KOPT-K1 (cell line): ENCODE measurements around the gene EPHB6.

Experiments used
- H3K27ac ChIP-seq: fragments of 200-600 bp; sonication (generic); 2 replicates; pipeline ENCODE4 v1.5.1; 2016; ENCODE audit warnings: antibody characterized with exemption, mild to moderate bottlenecking, low read depth, low read length; ENCODE audit not compliant: poor library complexity, severe bottlenecking
- H3K36me3 ChIP-seq: fragments of 200-600 bp; sonication (generic); 2 replicates; pipeline ENCODE4 v1.5.1; 2017; ENCODE audit warnings: antibody characterized with exemption, mild to moderate bottlenecking, low read length, moderate library complexity; ENCODE audit not compliant: insufficient read depth
- H3K9me3 ChIP-seq: fragments of 200-600 bp; sonication (generic); 2 replicates; pipeline ENCODE4 v1.5.1; 2017; ENCODE audit warnings: antibody characterized with exemption, low read length, mild to moderate bottlenecking; ENCODE audit not compliant: insufficient read depth, poor library complexity, severe bottlenecking

Gene EPHB6

DNA sequence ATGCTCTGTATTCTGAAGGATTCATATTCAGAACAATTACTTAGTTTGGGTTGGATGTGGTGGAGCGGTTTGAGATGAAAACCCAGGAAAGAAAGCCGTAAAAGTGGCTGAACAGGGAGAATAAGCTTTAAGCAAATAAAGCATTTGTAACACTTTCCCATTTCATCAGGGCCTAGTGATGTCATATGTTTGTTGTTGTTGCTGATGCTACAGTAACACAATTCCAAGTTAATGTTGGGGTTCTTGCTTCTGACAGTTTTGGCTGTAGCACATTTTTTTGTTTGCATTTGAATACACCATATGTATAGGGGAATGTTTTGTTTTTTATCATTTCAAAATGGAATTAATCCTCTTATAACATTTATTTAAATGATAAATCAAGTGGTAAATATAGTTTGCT, 40.4 kb upstream of the EPHB6 start:
- Histone ChIP-seq H3K27ac (peak overlapping the region; percentile 100), H3K36me3 (peaks cover 11% of the 10 kb centered on the region; the same call in 1 of the 2 replicates)

DNA sequence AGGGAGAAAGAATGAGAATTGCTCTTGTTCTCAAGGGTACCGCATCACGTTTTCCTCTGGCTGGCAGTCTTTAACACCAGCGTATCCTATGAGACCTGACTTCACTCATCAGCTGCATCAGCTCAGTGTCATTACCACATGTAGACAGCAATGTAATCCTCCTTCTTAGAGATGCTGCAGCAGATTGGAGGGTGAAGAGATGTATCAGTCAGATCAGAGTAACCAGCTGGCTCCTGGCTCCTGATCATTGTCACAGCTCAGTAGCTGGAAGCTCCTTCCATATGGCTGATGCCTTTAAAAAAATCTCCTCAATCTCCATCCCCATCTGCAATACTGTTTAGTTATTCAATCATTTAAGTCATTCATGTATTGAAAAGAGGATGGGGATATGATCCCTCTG, 39.7 kb upstream of the EPHB6 start:
- peak overlapping the region; percentile 100 for H3K27ac ChIP-seq

More for the DNA sequence above, 40.4 kb upstream of the EPHB6 start:
- H3K9me3 ChIP-seq: no peaks in the 10 kb centered on the region

DNA sequence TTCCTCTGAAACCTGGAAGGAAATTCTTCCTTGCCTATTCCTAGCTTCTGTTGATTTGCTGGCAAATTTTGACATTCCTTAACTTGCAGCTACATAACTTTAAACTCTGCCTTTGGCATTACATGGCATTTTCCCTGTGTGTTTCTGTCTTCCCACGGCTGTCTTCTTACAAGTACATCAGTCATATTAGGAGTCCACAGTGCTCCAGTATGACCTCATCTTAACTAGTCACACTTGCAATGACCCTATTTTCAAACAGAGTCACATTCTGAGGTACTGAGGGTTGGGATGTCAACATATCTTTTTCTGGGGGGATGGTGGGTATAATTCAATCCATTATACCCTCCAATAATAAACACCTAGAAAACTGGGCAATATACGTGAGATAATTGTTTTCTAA, 37.4 kb upstream of the EPHB6 start:
- H3K36me3 ChIP-seq: peaks cover 11% of the 10 kb centered on the region; the same call in 1 of the 2 replicates
- no peak overlapping the region for H3K27ac ChIP-seq
- peaks cover 15% of the 10 kb centered on the region for H3K9me3 ChIP-seq

More for the DNA sequence above, 39.7 kb upstream of the EPHB6 start:
- Histone ChIP-seq H3K9me3 (peaks cover 7% of the 10 kb centered on the region), H3K36me3 (peaks cover 11% of the 10 kb centered on the region; the same call in 1 of the 2 replicates)

DNA sequence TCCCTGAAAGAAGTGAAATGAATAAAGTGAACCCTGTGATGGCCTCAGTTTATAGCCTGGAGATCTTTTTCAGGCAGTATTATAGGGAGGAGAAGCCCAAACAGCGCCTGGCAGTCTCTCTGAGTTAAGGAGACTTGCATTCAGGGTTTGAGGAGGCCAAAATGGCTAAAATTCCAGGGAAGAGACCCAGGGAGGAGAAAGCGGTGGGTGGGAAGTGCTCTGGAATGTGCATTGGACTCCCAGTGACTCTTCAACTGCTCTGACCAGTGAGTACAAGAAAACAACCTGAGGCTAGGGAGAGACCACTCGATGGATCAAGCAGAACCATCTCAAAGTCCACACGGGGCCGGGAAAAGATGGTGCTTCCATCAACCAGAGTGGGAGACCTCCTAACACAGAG, 35.3 kb upstream of the EPHB6 start:
- H3K36me3 ChIP-seq: peaks cover 11% of the 10 kb centered on the region; the same call in 1 of the 2 replicates
- peaks cover 20% of the 10 kb centered on the region for H3K9me3 ChIP-seq
- H3K27ac ChIP-seq: no peak overlapping the region

DNA sequence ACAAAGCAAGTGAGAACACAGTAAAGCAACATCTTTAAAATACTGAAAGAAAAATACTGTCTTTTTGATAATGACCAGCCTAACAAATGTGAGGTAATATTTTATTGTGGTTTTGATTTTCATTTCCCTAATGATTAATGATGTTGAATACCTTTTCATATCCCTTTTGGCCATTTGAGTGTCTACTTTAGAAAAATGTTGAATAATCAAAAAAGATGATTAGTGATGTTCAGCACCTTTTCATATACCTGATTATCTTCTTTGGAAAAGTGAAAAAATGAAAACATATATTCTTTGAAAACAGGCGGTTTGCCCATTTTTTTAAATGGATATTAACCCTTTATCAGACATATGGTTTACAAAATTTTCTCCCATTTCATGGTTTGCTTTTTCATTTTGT, 32.2 kb upstream of the EPHB6 start:
- Histone ChIP-seq H3K9me3 (peaks cover 34% of the 10 kb centered on the region), H3K36me3 (no peaks in the 10 kb centered on the region; the same call in 1 of the 2 replicates), H3K27ac (no peak overlapping the region)

- H3K27ac ChIP-seq: no peak overlapping the region
- peaks cover 18% of the 10 kb centered on the region for H3K9me3 ChIP-seq
- no peaks in the 10 kb centered on the region for H3K36me3 ChIP-seq
Measured at GRCh38 chr7:142827951-142828500, 26.9 kb upstream of the EPHB6 start.

GRCh38 chr7:142832417-142832816, 22.5 kb upstream of the EPHB6 start:
- Histone ChIP-seq H3K9me3 (no peaks in the 10 kb centered on the region), H3K27ac (peak overlapping the region; percentile 71), H3K36me3 (no peaks in the 10 kb centered on the region)

DNA sequence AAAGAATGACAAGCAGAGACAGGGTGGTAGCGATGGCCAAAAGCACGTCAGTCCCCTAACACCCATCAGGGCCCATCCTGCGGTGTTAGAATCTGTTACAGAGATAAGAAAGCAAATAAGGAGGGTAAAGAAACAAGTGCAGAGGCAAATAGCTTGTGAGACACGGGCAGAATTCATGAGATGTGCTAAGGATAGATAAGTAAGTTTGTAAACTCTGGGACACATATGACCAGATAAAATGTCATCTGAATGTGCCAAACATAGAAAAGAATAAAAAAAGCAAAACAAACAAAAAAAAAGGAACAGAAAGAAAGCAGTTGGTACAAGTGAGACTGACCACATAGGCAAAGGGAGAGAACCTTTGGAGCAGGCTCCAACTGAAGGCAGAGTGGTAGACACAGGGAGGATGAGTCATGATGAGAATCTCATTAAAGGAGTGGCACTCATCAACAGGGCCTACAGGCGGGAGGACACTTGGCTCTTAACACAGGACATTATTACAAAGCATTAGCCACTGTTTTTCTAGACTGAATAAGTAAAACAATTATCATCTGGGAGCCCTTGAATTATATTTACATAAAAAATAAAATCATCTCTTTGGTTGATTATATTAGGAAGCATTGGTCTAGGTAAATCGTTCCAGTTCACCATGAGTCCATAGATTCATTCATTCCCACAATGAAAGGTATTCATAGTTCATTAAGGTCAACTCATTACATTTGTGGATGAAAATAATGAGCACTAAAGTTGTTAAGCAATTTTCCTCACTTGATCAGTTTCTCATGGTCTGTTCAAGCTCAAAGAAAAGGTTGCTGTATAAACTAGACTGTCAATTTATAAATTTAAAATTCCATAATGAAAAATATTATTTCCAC, 21.5 kb upstream of the EPHB6 start:
- H3K27ac ChIP-seq: peak overlapping the region; percentile 71
- H3K36me3 ChIP-seq: no peaks in the 10 kb centered on the region
- H3K9me3 ChIP-seq: no peaks in the 10 kb centered on the region

- Histone ChIP-seq H3K9me3 (no peaks in the 10 kb centered on the region), H3K36me3 (no peaks in the 10 kb centered on the region)
Measured at GRCh38 chr7:142835487-142835886, 19.4 kb upstream of the EPHB6 start.

GRCh38 chr7:142836426-142836825, 18.4 kb upstream of the EPHB6 start:
- H3K9me3 ChIP-seq: no peaks in the 10 kb centered on the region
- H3K27ac ChIP-seq: peak overlapping the region; percentile 71
- H3K36me3 ChIP-seq: no peaks in the 10 kb centered on the region

More at GRCh38 chr7:142835487-142835886, 19.4 kb upstream of the EPHB6 start:
- peak overlapping the region; percentile 71 for H3K27ac ChIP-seq

- no peaks in the 10 kb centered on the region for H3K9me3 ChIP-seq
- no peaks in the 10 kb centered on the region for H3K36me3 ChIP-seq
- no peak overlapping the region for H3K27ac ChIP-seq
Measured at GRCh38 chr7:142838461-142839213, 16.2 kb upstream of the EPHB6 start.

DNA sequence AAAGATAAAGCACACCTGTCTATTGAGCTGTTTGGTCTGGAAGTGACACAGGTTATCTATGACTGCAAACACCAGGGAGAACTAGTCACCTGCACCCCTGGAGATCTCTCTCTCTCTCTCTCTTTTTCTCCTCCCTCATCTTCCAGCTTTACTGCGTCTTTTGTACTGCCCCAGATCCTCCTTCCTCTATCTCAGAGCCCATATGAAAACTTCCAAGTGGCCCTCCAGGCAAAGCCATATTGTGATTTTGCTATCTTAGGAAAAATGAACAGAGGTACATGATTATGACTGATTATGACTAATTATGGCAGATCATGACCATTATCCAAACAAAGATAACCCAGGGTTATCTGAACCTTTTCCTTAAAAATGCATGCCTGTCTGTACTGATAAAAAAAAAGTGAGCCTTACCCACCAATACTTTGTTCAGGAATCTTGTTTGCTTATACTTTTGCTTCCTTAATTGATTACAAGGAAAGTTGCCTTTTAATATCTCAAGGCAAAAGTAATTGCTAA, 12.6 kb upstream of the EPHB6 start:
- Histone ChIP-seq H3K27ac (no peak overlapping the region), H3K9me3 (no peaks in the 10 kb centered on the region), H3K36me3 (no peaks in the 10 kb centered on the region)

GRCh38 chr7:142847353-142847752, 7.5 kb upstream of the EPHB6 start:
- H3K36me3 ChIP-seq: no peaks in the 10 kb centered on the region
- H3K27ac ChIP-seq: no peak overlapping the region
- no peaks in the 10 kb centered on the region for H3K9me3 ChIP-seq

- H3K36me3 ChIP-seq: no peaks in the 10 kb centered on the region
- no peaks in the 10 kb centered on the region for H3K9me3 ChIP-seq
- no peak overlapping the region for H3K27ac ChIP-seq
Measured at GRCh38 chr7:142851269-142851668, 3.6 kb upstream of the EPHB6 start.

GRCh38 chr7:142851919-142852318, 3.0 kb upstream of the EPHB6 start:
- no peak overlapping the region for H3K27ac ChIP-seq
- peaks cover 4% of the 10 kb centered on the region; the same call in 1 of the 2 replicates for H3K36me3 ChIP-seq
- H3K9me3 ChIP-seq: no peaks in the 10 kb centered on the region
